Ovary (tissue), 3 donors: ENCODE measurements around the gene CAPG.

Source experiments
- CTCF ChIP-seq, 3 donors: fragments of 450-650 bp in 2 of 3; fragments of 200-600 bp in 1 of 3; IDR thresholded peaks; one replicate each; pipeline versions ENCODE4 v1.5.1 to v1.8.0; 2016 to 2022; ENCODE audit warnings: antibody characterized with exemption in 3 of 3, mild to moderate bottlenecking in 1 of 3
- POLR2A ChIP-seq: fragments of 450-650 bp; IDR thresholded peaks from one replicate; pipeline ENCODE4 v1.6.1; 2017; ENCODE audit warnings: antibody characterized with exemption, mild to moderate bottlenecking, moderate library complexity
- donor health status: DM: no; HTN: no; CAD: no.

- TF ChIP-seq POLR2A (no peak), CTCF (IDR thresholded peaks at IDR 0.05) (no peak)
Measured at GRCh38 chr2:85410584-85411404, 628 bp upstream of the CAPG start.
